Muscle layer of duodenum (tissue), 2 donors: Measurements from ENCODE around the gene KLK4.

Experiments
- H3K27ac ChIP-seq: one replicate; pipeline ENCODE4 v1.7.0; 2013; ENCODE audit warnings: mild to moderate bottlenecking, low read length
- H3K27me3 ChIP-seq: one replicate; pipeline ENCODE4 v1.7.0; 2013; ENCODE audit warnings: low read depth, mild to moderate bottlenecking, control low read depth, low read length
- H3K36me3 ChIP-seq, 2 donors: one replicate each; pipeline ENCODE4 v1.7.0; 2013; ENCODE audit warnings: low read length in 2 of 2, control low read depth in 1 of 2, mild to moderate bottlenecking in 1 of 2; ENCODE audit not compliant: insufficient read depth in 2 of 2, control insufficient read depth in 1 of 2
- H3K4me1 ChIP-seq, 2 donors: one replicate each; pipeline ENCODE4 v1.7.0; 2013; ENCODE audit warnings: low read length in 2 of 2, mild to moderate bottlenecking in 2 of 2, control low read depth in 1 of 2, moderate library complexity in 1 of 2; ENCODE audit not compliant: insufficient read depth in 2 of 2, control insufficient read depth in 1 of 2
- H3K4me3 ChIP-seq, 2 donors: one replicate each; pipeline ENCODE4 v1.7.0; 2013; ENCODE audit warnings: low read length in 2 of 2, low read depth in 1 of 2, mild to moderate bottlenecking in 1 of 2
- H3K9me3 ChIP-seq, 2 donors: one replicate each; pipeline ENCODE4 v1.7.0; 2013; ENCODE audit warnings: low read length in 2 of 2, control low read depth in 1 of 2, mild to moderate bottlenecking in 1 of 2; ENCODE audit not compliant: control insufficient read depth in 1 of 2
- donor health status: healthy.

KLK4 gene, protein sequence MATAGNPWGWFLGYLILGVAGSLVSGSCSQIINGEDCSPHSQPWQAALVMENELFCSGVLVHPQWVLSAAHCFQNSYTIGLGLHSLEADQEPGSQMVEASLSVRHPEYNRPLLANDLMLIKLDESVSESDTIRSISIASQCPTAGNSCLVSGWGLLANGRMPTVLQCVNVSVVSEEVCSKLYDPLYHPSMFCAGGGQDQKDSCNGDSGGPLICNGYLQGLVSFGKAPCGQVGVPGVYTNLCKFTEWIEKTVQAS

GRCh38 chr19:50911206-50912101 is at the start of gene KLK4:
TSS of gene KLK4 (minus strand) at chr19:50911395. CDS start at chr19:50910738, 657 bp downstream.
- no peaks in the 10 kb centered on the region for H3K36me3 ChIP-seq
- H3K4me1 ChIP-seq = peaks cover 0 to 6% of the 10 kb centered on the region in 2 donors
- H3K9me3 ChIP-seq = no peaks in the 10 kb centered on the region
- no peak within 1 kb of the TSS for H3K27ac ChIP-seq
- peaks cover 32% of the 10 kb centered on the region for H3K27me3 ChIP-seq
- H3K4me3 ChIP-seq = no peak within 1 kb of the TSS

- Histone ChIP-seq H3K36me3 (no peaks in the 10 kb centered on the region), H3K27ac (no peak overlapping the region), H3K4me3 (no peak overlapping the region), H3K4me1 (no peaks in the 10 kb centered on the region), H3K27me3 (peaks cover 3% of the 10 kb centered on the region), H3K9me3 (peaks cover 0 to 5% of the 10 kb centered on the region in 2 donors)
Observed at GRCh38 chr19:50959731-50960500, 48.7 kb upstream of the KLK4 start.

DNA sequence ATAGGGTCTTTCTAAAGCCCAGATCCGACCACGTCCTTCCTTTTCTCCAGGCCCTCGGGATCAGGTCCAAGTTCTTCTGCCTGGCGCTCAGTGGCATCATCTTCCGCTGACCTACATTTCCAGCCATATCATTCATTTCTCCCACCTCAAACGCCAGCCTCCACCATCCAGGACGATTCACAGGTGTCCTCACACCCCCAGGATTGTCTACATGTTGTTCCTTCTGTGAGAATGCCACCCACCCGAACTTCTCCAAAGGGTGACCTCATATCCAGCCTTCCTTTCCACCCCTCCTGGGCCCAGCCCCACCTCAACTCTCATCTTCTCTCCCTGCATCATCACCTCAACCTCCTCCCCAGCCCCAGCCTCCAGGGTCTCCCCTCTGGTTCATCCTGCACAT is 46.4 kb upstream of the KLK4 start:
- Histone ChIP-seq H3K4me1 (no peaks in the 10 kb centered on the region), H3K36me3 (no peaks in the 10 kb centered on the region), H3K9me3 (peaks cover 0 to 5% of the 10 kb centered on the region in 2 donors), H3K27ac (no peak overlapping the region), H3K4me3 (no peak overlapping the region), H3K27me3 (no peaks in the 10 kb centered on the region)

DNA sequence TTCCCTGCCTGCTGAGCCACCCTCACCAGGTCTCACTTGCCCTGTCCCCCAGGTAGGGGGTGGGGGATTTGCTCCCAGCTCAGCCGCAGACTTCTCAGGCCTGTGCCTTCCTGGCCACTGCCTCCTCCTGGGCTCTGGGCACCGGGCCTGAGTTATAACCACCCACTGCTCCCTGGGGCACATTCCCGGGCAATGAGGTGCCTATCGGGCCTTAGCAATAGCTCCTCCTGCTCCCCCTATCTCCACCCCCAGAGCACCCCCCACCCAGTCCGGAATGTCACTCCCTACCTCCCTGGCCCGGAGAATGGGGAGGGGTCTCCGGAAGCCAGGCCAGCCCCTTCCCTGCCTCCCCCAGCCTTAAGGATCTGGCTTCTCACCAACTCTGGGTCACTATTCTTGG is 41.7 kb upstream of the KLK4 start, which contains the start of gene KLK5:
Gene KLK5 (minus strand): TSS at position 129 of the 400 bp plus-strand sequence. CDS start 381 bp downstream, outside the sequence.
- no peak within 1 kb of the TSS for H3K4me3 ChIP-seq
- no peaks in the 10 kb centered on the region for H3K27me3 ChIP-seq
- no peaks in the 10 kb centered on the region for H3K36me3 ChIP-seq
- H3K9me3 ChIP-seq = no peaks in the 10 kb centered on the region
- H3K4me1 ChIP-seq = no peaks in the 10 kb centered on the region
- H3K27ac ChIP-seq = no peak within 1 kb of the TSS

DNA sequence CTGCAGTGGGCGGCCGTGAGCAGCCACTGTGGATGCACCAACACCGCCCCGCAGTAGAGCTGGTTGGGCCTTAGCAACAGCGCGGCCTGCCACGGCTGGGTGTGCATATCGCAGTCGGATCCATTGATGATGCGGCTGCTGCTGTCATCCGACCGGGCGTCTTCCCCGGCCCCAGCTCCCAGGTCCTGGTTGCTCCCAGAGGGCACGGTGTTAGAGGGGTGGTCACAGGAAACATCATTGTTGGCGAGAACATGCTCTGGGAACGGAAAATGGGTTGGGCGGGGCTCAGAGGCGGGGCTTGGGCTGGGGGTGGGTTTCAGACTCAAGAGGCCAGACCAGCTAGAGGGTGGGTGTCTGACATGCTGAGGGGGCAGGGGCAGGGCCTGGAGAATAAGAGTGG is 38.7 kb upstream of the KLK4 start:
- H3K27me3 ChIP-seq = no peaks in the 10 kb centered on the region

DNA sequence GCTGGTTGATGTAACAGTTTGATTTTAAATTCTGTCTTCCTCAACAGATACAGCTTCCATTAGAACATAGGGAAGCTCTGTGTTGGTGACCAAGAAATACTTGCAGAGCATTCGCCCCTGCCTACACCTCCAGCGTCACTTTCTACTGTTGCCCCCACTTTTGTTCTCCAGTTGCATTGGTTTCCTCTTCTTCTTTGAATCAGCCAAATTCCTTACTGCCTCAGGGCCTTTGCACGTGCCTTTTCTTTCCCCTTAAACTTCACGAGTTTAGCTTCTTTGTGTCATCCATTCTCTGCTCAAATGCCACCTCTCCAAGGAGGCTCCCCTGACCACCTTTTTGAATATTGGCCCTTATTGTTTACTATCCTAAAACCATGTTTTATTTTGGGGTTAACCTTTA is 35.9 kb upstream of the KLK4 start:
- no peaks in the 10 kb centered on the region for H3K4me1 ChIP-seq
- H3K27ac ChIP-seq = no peak overlapping the region
- H3K4me3 ChIP-seq = no peak overlapping the region
- H3K27me3 ChIP-seq = no peaks in the 10 kb centered on the region
- no peaks in the 10 kb centered on the region for H3K36me3 ChIP-seq
- no peaks in the 10 kb centered on the region for H3K9me3 ChIP-seq

More for the DNA sequence above, 38.7 kb upstream of the KLK4 start:
- H3K9me3 ChIP-seq = no peaks in the 10 kb centered on the region
- H3K4me1 ChIP-seq = no peaks in the 10 kb centered on the region
- H3K36me3 ChIP-seq = no peaks in the 10 kb centered on the region
- no peak overlapping the region for H3K4me3 ChIP-seq
- H3K27ac ChIP-seq = no peak overlapping the region

- Histone ChIP-seq H3K9me3 (peaks cover 0 to 3% of the 10 kb centered on the region in 2 donors), H3K36me3 (no peaks in the 10 kb centered on the region), H3K4me3 (no peak overlapping the region), H3K27me3 (no peaks in the 10 kb centered on the region), H3K4me1 (no peaks in the 10 kb centered on the region), H3K27ac (no peak overlapping the region)
Observed at GRCh38 chr19:50944795-50945194, 33.6 kb upstream of the KLK4 start.

GRCh38 chr19:50943074-50943828 is 32.1 kb upstream of the KLK4 start:
- no peaks in the 10 kb centered on the region for H3K36me3 ChIP-seq
- H3K4me1 ChIP-seq = no peaks in the 10 kb centered on the region
- no peaks in the 10 kb centered on the region for H3K27me3 ChIP-seq
- H3K4me3 ChIP-seq = no peak overlapping the region
- H3K9me3 ChIP-seq = peaks cover 0 to 11% of the 10 kb centered on the region in 2 donors
- no peak overlapping the region for H3K27ac ChIP-seq

GRCh38 chr19:50939596-50939995 is 28.4 kb upstream of the KLK4 start:
- H3K4me1 ChIP-seq = no peaks in the 10 kb centered on the region

GRCh38 chr19:50933640-50934039 is 22.4 kb upstream of the KLK4 start:
- Histone ChIP-seq H3K9me3 (no peaks in the 10 kb centered on the region), H3K4me1 (no peaks in the 10 kb centered on the region), H3K36me3 (no peaks in the 10 kb centered on the region), H3K27me3 (peaks cover 3% of the 10 kb centered on the region), H3K4me3 (no peak overlapping the region), H3K27ac (no peak overlapping the region)

More at GRCh38 chr19:50939596-50939995, 28.4 kb upstream of the KLK4 start:
- no peaks in the 10 kb centered on the region for H3K27me3 ChIP-seq
- H3K4me3 ChIP-seq = no peak overlapping the region
- peaks cover 0 to 11% of the 10 kb centered on the region in 2 donors for H3K9me3 ChIP-seq
- H3K36me3 ChIP-seq = no peaks in the 10 kb centered on the region
- H3K27ac ChIP-seq = no peak overlapping the region
